ELR (cell line): ENCODE data around the gene CSRNP3.
A peak's percentile ranks its signal among the peaks of the same experiment; 100 is the strongest.
"Not testable (repeated sequence)": the region's sequence is repeated elsewhere in the genome, so short reads cannot be mapped to it uniquely, and the experiment has no call there.

Experiments used
- DNase-seq: peaks from one replicate; pipeline ENCODE4 v3.0.0-alpha.2; 2015; ENCODE audit warnings: low read depth

Gene CSRNP3

GRCh38 chr2:165590999-165591398 lies 121.5 kb downstream of the CSRNP3 start:
- not testable (repeated sequence) for DNase-seq

GRCh38 chr2:165593081-165593480 lies 123.6 kb downstream of the CSRNP3 start:
- no peak for DNase-seq

GRCh38 chr2:165594231-165594934 lies 124.9 kb downstream of the CSRNP3 start:
- DNase-seq, result no peak

GRCh38 chr2:165594935-165595255 lies 125.4 kb downstream of the CSRNP3 start:
- no peak for DNase-seq

- no peak for DNase-seq
These were observed 127.3 kb downstream of the CSRNP3 start for GRCh38 chr2:165596788-165597187.

- no peak for DNase-seq
These were observed 131.8 kb downstream of the CSRNP3 start for GRCh38 chr2:165601065-165601830.

GRCh38 chr2:165601928-165602521 lies 132.5 kb downstream of the CSRNP3 start:
- peak; percentile 44 for DNase-seq

GRCh38 chr2:165609672-165610071 lies 140.2 kb downstream of the CSRNP3 start:
- no peak for DNase-seq

GRCh38 chr2:165610591-165611029 lies 141.1 kb downstream of the CSRNP3 start:
- no peak for DNase-seq

GRCh38 chr2:165617741-165618481 lies 148.4 kb downstream of the CSRNP3 start:
- no peak for DNase-seq

GRCh38 chr2:165618806-165619205 lies 149.3 kb downstream of the CSRNP3 start:
- DNase-seq, result no peak

- peak; percentile 22 for DNase-seq
These were observed 151.6 kb downstream of the CSRNP3 start for GRCh38 chr2:165621086-165621560.

GRCh38 chr2:165623161-165623560 lies 153.7 kb downstream of the CSRNP3 start:
- DNase-seq, result no peak

GRCh38 chr2:165623783-165624469 lies 154.4 kb downstream of the CSRNP3 start:
- DNase-seq, result no peak

GRCh38 chr2:165624470-165624800 lies 154.9 kb downstream of the CSRNP3 start:
- DNase-seq, result no peak

GRCh38 chr2:165627470-165627869 lies 158.0 kb downstream of the CSRNP3 start:
- DNase-seq, result peak; percentile 73

- DNase-seq, result no peak
These were observed 160.3 kb downstream of the CSRNP3 start for GRCh38 chr2:165629776-165630175.

- no peak for DNase-seq
These were observed 160.7 kb downstream of the CSRNP3 start for GRCh38 chr2:165630236-165630635.

GRCh38 chr2:165631089-165631488 lies 161.6 kb downstream of the CSRNP3 start:
- DNase-seq, result no peak

GRCh38 chr2:165632594-165632993 lies 163.1 kb downstream of the CSRNP3 start:
- no peak for DNase-seq

GRCh38 chr2:165633431-165633830 lies 163.9 kb downstream of the CSRNP3 start:
- no peak for DNase-seq

GRCh38 chr2:165634282-165634681 lies 164.8 kb downstream of the CSRNP3 start:
- no peak for DNase-seq
